Bronchial epithelial cell (primary cell): ENCODE measurements around the gene TNS3. TPM values are rescaled to one million over a fixed set of nuclear protein-coding genes. Genes with fewer than 3 reads are reported as not detected.

Experiments
- DNase-seq: peaks from one replicate; pipeline ENCODE4 v3.0.0-alpha.2; 2010; ENCODE audit warnings: low read depth
- FAIRE-seq: peaks from 2 replicates; lab custom pipeline; 2011; peaks lifted over from hg19 to GRCh38; lab: Jason Lieb, UNC
- H3K27me3 ChIP-seq: 2 replicates; pipeline ENCODE4 v1.5.1; 2011; ENCODE audit warnings: low read length; ENCODE audit not compliant: control insufficient read depth, insufficient read depth
- H3K36me3 ChIP-seq: 2 replicates; pipeline ENCODE4 v1.5.1; 2011; ENCODE audit warnings: low read length; ENCODE audit not compliant: control insufficient read depth, insufficient read depth
- H3K4me3 ChIP-seq: 2 replicates; pipeline ENCODE4 v1.5.1; 2011; ENCODE audit warnings: mild to moderate bottlenecking, low read depth, low read length, control low read depth
- total RNA-seq: library from RNA; depleted of rRNA; stranded (reverse); fragments of >200 nt; gene quantifications from 2 replicates; pipeline ENCODE4 v1.2.1, GENCODE V29; 2014
- TF ChIP-seq, protein P1 (sequence below): IDR thresholded peaks from 2 replicates; pipeline ENCODE4 v1.5.1; 2011; ENCODE audit warnings: mild to moderate bottlenecking, moderate library complexity, low read length, control low read depth, inconsistent platforms; ENCODE audit not compliant: insufficient read depth, severe bottlenecking

The TNS3 gene
- total RNA-seq, 1 donor from 2014 or later: 2.6 TPM

DNA sequence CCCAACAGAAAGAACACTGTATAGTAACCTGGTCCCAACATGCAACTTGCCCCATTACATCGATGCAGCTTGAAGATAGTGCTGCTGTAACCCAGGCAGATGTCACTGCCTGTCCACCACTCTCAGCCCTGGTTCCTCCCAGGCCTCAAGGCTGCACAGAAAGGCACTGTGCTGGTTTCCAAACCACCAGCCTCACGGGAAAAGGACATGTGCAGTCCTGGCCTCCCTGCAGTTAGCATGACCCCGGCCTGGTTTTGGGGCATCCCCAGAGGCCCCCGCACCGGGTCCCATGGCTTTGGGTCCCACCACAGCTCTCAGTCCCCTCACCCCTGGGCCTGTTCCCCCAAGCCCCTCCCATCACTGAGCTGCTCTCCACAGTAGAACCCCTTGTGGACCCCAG, 214.5 kb downstream of the TNS3 start:
- FAIRE-seq (no peak), DNase-seq (no peak)
- no peaks in the 10 kb centered on the region for H3K27me3 ChIP-seq
- peaks cover 5% of the 10 kb centered on the region for H3K36me3 ChIP-seq
- TF ChIP-seq, protein P1, sequence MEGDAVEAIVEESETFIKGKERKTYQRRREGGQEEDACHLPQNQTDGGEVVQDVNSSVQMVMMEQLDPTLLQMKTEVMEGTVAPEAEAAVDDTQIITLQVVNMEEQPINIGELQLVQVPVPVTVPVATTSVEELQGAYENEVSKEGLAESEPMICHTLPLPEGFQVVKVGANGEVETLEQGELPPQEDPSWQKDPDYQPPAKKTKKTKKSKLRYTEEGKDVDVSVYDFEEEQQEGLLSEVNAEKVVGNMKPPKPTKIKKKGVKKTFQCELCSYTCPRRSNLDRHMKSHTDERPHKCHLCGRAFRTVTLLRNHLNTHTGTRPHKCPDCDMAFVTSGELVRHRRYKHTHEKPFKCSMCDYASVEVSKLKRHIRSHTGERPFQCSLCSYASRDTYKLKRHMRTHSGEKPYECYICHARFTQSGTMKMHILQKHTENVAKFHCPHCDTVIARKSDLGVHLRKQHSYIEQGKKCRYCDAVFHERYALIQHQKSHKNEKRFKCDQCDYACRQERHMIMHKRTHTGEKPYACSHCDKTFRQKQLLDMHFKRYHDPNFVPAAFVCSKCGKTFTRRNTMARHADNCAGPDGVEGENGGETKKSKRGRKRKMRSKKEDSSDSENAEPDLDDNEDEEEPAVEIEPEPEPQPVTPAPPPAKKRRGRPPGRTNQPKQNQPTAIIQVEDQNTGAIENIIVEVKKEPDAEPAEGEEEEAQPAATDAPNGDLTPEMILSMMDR: no peak
- no peak overlapping the region for H3K4me3 ChIP-seq

DNA sequence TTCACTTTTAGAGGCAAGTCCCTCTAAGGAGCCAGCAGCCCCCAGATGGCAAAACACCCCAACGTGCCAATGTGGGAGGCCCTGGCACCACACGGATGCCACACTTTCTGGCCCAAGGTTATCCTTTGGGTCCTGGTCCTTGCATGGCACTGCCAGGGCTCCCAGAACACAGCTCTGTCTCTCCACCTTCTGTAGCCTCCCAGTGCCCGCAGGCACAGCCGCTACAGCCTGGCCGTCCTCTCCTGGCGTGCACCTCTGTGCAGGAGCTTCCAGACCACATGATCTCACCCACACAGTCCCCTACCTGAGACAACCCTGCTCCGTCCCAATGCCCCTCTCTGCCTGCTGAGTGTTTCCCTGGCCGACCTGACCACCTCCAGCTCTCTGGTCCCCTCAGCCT, 215.0 kb downstream of the TNS3 start:
- no peak for DNase-seq
- Histone ChIP-seq H3K27me3 (no peaks in the 10 kb centered on the region), H3K4me3 (no peak overlapping the region), H3K36me3 (peaks cover 5% of the 10 kb centered on the region)
- TF ChIP-seq, protein P1: no peak
- no peak for FAIRE-seq

DNA sequence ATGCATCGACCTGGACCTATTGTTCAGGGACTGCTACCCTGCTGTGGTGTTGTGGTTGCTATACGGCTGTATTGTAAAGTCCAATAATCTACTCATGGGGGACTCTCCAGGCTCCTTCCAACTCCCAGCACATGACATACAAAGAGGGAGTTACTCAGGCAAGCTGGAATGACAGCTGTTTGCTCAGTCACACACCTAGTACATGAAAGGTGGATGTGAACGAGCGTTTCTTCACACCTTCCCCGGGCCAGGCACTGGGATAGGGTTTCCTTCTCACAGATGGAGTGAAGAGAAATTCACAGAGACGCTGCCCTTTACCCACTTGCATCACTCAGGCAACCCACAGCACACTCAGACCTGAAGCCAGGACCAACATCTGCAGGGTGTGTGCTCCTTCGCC, 215.7 kb downstream of the TNS3 start:
- Histone ChIP-seq H3K36me3 (peaks cover 5% of the 10 kb centered on the region), H3K4me3 (no peak overlapping the region), H3K27me3 (no peaks in the 10 kb centered on the region)
- DNase-seq (peak; percentile 56), FAIRE-seq (no peak)
- TF ChIP-seq, protein P1: no peak

DNA sequence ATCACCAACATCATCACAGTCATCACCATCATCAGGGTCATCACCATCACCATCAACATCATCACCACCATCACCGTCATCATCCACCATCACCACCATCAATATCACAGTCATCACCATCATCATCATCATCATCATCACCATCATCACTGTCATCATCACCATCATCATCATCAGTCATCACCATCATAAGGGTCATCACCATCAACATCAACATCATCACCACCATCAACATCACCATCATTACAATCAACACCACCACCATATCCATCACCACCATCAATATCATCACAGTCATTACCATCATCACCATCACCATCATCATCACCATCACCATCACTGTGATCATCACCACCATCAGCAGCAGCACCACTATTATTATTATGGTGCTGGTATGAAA, 218.9 kb downstream of the TNS3 start:
- no peak for FAIRE-seq
- TF ChIP-seq, protein P1: no peak

DNA sequence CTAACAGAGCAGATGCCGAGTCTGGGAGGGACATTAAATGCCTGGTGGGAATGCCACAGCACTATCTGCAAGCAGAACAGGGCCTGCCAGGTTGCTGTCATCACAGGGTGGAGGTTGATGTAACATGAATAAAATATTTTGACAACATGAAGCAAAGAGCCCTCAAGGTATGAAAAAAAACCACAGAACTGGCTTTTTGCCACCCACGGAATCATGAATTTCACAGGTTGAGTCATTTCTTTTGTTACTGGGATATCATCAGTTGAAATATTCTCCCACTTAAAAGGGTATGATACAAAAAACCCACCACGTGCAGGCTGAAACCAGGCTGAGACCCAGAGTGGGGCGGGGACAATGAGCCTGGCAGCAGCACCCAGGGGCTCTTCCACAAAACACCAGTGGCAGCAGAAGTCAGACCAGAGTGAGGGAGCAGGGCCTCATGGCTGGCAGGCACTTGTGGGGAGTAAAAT, 220.1 kb downstream of the TNS3 start:
- peak; percentile 84 for FAIRE-seq
- Histone ChIP-seq H3K4me3 (no peak overlapping the region), H3K27me3 (no peaks in the 10 kb centered on the region), H3K36me3 (peaks cover 2% of the 10 kb centered on the region)
- peak; percentile 98 for DNase-seq
- TF ChIP-seq, protein P1: no peak

More for the DNA sequence above, 218.9 kb downstream of the TNS3 start:
- H3K36me3 ChIP-seq: peaks cover 2% of the 10 kb centered on the region
- no peak overlapping the region for H3K4me3 ChIP-seq
- H3K27me3 ChIP-seq: no peaks in the 10 kb centered on the region
- no peak for DNase-seq

DNA sequence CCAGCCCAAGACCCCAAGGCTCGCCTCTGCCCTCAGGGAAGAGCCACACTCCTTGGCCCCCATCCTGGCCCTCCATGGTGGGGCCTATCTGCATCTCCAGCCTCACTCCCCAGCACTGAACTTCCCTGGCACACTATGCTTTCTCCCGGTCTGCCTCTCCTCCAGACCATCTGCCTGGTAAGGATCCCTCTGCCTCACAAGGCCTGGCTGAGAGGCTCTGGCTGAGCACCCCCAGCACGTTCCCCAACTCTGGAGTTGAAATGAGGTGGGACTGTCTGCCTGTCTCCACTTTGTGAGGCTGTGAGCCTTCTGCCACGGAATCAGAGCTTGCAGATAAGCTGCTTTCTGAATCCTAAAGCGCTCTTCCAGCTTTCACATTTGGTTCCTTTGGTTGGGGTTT, 220.7 kb downstream of the TNS3 start:
- no peak for FAIRE-seq

More for the DNA sequence above, 220.7 kb downstream of the TNS3 start:
- TF ChIP-seq, protein P1: no peak
- H3K27me3 ChIP-seq: no peaks in the 10 kb centered on the region
- H3K36me3 ChIP-seq: peaks cover 2% of the 10 kb centered on the region
- no peak for DNase-seq
- no peak overlapping the region for H3K4me3 ChIP-seq
